CD4-positive, alpha-beta T cell (primary cell): Measurements from ENCODE around the gene CEP152. TPM values are rescaled to one million over a fixed set of nuclear protein-coding genes. Genes with fewer than 3 reads are reported as not detected.
A peak's percentile ranks its signal among the peaks of the same experiment; 100 is the strongest.

Experiments
- ATAC-seq: fragments of 200-7000 bp; cut with Tn5 transposase; one replicate; pipeline ENCODE4 v1.10.0; 2022; ENCODE audit warnings: mild to moderate bottlenecking; ENCODE audit not compliant: poor library complexity
- CTCF ChIA-PET: fragments of 350-600 bp; sonication (Branson Sonifier 250); formaldehyde crosslinking; loops from one replicate; lab custom pipeline; 2021; ENCODE audit warnings: antibody characterized with exemption, inconsistent platforms; lab: Charles Lee
- POLR2A ChIA-PET: fragments of 350-600 bp; sonication (Branson Sonifier 250); formaldehyde crosslinking; loops from one replicate; lab custom pipeline; 2021; ENCODE audit warnings: antibody characterized with exemption, inconsistent platforms; lab: Charles Lee
- DNase-seq, 14 experiments: peaks; one replicate each; pipeline ENCODE4 v3.0.0-alpha.2; 2013 to 2020; ENCODE audit warnings: mixed read lengths in 2 of 14
- H3K27ac ChIP-seq, 2 donors: one replicate each; pipeline versions ENCODE4 v1.5.1 to v1.7.0; 2013; ENCODE audit warnings: low read length in 2 of 2, low read depth in 1 of 2, mild to moderate bottlenecking in 1 of 2
- H3K27me3 ChIP-seq, 2 experiments: 1 replicate in 1 of 2; 2 replicates in 1 of 2; pipeline versions ENCODE4 v1.6.1 to v1.7.0; 2013; ENCODE audit warnings: low read length in 2 of 2, control low read depth in 1 of 2, mild to moderate bottlenecking in 1 of 2, moderate library complexity in 1 of 2; ENCODE audit not compliant: insufficient read depth in 2 of 2, control insufficient read depth in 1 of 2
- H3K36me3 ChIP-seq: one replicate; pipeline ENCODE4 v1.6.1; 2013; ENCODE audit warnings: low read length, control low read depth; ENCODE audit not compliant: insufficient read depth
- H3K4me1 ChIP-seq: one replicate; pipeline ENCODE4 v1.6.1; 2013; ENCODE audit warnings: low read length, control low read depth; ENCODE audit not compliant: insufficient read depth
- H3K4me3 ChIP-seq: one replicate; pipeline ENCODE4 v1.5.1; 2013; ENCODE audit warnings: mild to moderate bottlenecking, low read length, moderate library complexity
- H3K9me3 ChIP-seq, 2 experiments: 1 replicate in 1 of 2; 2 replicates in 1 of 2; pipeline versions ENCODE4 v1.6.1 to v1.7.0; 2013; ENCODE audit warnings: low read length in 2 of 2, mild to moderate bottlenecking in 2 of 2, control low read depth in 1 of 2, moderate library complexity in 1 of 2; ENCODE audit not compliant: control insufficient read depth in 1 of 2, insufficient read depth in 1 of 2
- H3K27ac Mint-ChIP-seq: one replicate; pipeline ENCODE4 v1.8.0; 2020; ENCODE audit warnings: mixed read lengths
- H3K27me3 Mint-ChIP-seq: one replicate; pipeline ENCODE4 v1.8.0; 2021; ENCODE audit warnings: mixed read lengths
- H3K36me3 Mint-ChIP-seq: one replicate; pipeline ENCODE4 v1.8.0; 2021; ENCODE audit warnings: low read depth, mixed read lengths
- H3K4me1 Mint-ChIP-seq: one replicate; pipeline ENCODE4 v1.8.0; 2021; ENCODE audit warnings: low read depth, mixed read lengths
- H3K4me3 Mint-ChIP-seq: one replicate; pipeline ENCODE4 v1.8.0; 2020; ENCODE audit warnings: mild to moderate bottlenecking, mixed read lengths
- H3K9me3 Mint-ChIP-seq: one replicate; pipeline ENCODE4 v1.8.0; 2020; ENCODE audit warnings: mixed read lengths
- intact Hi-C, 2 experiments: fragments of 100-400 bp; cut with DNase I in 1 of 2; cut with micrococcal nuclease in 1 of 2; formaldehyde crosslinking; loops; one replicate each; pipeline versions ENCODE4 v1.15.1 to v1.9.0; 2023 to 2025; cut with DNase I, micrococcal nuclease
- total RNA-seq, 174 experiments: library from RNA in 2 of 174; stranded (reverse) in 2 of 174; gene quantifications; one replicate each; pipeline ENCODE4 v1.2.3 and lab custom pipeline; 2021 to 2026
- TF ChIP-seq, protein P1 (sequence below): fragments of 200-600 bp; IDR thresholded peaks from one replicate; pipeline ENCODE4 v1.8.0; 2022; ENCODE audit warnings: antibody characterized with exemption, mild to moderate bottlenecking

The CEP152 gene
- total RNA-seq, 2 experiments from 2014 or later, result 5.2 to 6.3 TPM

DNA sequence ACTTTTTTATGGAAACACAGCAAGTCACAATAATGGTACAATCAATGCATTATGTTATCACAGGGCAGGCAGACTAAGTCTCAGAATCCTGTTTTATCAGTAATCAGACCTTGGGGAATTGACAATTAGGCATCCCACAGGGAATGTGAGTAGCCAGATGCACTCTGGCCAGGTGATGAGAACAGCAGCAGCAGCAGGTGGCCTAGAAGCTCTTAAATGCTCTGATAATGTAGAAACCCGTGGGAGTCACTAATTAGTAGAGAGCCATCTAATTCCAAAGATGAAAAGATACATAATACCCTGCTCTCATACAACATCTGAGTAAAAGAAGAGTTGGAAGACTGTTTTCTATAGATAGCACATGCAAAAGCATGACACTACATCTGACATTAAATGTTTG lies 12.6 kb downstream of the CEP152 start:
- no peaks in the 10 kb centered on the region for H3K9me3 ChIP-seq
- Mint-ChIP-seq H3K27me3 (no peaks in the 10 kb centered on the region), H3K36me3 (peaks cover 29% of the 10 kb centered on the region), H3K4me1 (peaks cover 13% of the 10 kb centered on the region), H3K9me3 (no peaks in the 10 kb centered on the region), H3K27ac (no peak overlapping the region), H3K4me3 (no peak overlapping the region)
- TF ChIP-seq, protein P1, sequence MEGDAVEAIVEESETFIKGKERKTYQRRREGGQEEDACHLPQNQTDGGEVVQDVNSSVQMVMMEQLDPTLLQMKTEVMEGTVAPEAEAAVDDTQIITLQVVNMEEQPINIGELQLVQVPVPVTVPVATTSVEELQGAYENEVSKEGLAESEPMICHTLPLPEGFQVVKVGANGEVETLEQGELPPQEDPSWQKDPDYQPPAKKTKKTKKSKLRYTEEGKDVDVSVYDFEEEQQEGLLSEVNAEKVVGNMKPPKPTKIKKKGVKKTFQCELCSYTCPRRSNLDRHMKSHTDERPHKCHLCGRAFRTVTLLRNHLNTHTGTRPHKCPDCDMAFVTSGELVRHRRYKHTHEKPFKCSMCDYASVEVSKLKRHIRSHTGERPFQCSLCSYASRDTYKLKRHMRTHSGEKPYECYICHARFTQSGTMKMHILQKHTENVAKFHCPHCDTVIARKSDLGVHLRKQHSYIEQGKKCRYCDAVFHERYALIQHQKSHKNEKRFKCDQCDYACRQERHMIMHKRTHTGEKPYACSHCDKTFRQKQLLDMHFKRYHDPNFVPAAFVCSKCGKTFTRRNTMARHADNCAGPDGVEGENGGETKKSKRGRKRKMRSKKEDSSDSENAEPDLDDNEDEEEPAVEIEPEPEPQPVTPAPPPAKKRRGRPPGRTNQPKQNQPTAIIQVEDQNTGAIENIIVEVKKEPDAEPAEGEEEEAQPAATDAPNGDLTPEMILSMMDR, result no peak
- H3K4me3 ChIP-seq, result no peak overlapping the region
- ChIA-PET CTCF (interaction anchor here (1.4 kb wide), 1 partner anchor 11 kb away, joined by 4 read pairs; no protein-coding TSS in a partner anchor), POLR2A (no interaction called here)
- no peaks in the 10 kb centered on the region for H3K27me3 ChIP-seq
- ATAC-seq (no peak), DNase-seq (no peak)
- no peaks in the 10 kb centered on the region for H3K36me3 ChIP-seq
- no peaks in the 10 kb centered on the region for H3K4me1 ChIP-seq
- intact Hi-C loops, result no loop called here
- no peak overlapping the region for H3K27ac ChIP-seq

DNA sequence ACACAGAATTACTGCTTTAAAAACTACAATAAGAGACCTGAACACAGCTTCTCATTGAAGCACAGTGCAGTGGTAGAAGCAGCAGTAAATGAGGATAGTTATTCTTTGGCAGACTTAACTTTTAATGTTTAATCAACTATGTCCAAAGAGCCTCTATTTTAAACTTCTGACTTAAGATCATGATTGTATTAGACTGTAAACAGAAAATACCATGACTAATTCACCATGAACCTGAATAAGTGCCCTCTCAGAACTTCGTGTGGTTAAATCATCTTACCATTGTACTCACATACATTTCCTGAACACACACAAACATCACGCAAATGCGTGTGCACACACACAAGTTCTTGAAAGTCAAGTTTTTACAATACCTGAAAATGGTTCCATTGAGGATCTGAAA lies 13.9 kb downstream of the CEP152 start:
- H3K27me3 Mint-ChIP-seq, result no peaks in the 10 kb centered on the region
- H3K9me3 ChIP-seq, result no peaks in the 10 kb centered on the region
- DNase-seq (peak in 1 of 14 experiments; percentile 31), ATAC-seq (peak; percentile 32)
- intact Hi-C loops, result no loop called here
- CTCF ChIA-PET, result interaction anchor here (1.4 kb wide), 1 partner anchor 12 kb away, joined by 4 read pairs; no protein-coding TSS in a partner anchor
- H3K4me3 ChIP-seq, result no peak overlapping the region
- H3K36me3 Mint-ChIP-seq, result peaks cover 43% of the 10 kb centered on the region
- peaks cover 13% of the 10 kb centered on the region for H3K4me1 Mint-ChIP-seq
- TF ChIP-seq, protein P1, result no peak
- no peaks in the 10 kb centered on the region for H3K36me3 ChIP-seq
- POLR2A ChIA-PET, result no interaction called here
- H3K27ac Mint-ChIP-seq, result no peak overlapping the region
- no peak overlapping the region for H3K27ac ChIP-seq
- no peak overlapping the region for H3K4me3 Mint-ChIP-seq
- H3K4me1 ChIP-seq, result no peaks in the 10 kb centered on the region
- no peaks in the 10 kb centered on the region for H3K9me3 Mint-ChIP-seq
- no peaks in the 10 kb centered on the region for H3K27me3 ChIP-seq

DNA sequence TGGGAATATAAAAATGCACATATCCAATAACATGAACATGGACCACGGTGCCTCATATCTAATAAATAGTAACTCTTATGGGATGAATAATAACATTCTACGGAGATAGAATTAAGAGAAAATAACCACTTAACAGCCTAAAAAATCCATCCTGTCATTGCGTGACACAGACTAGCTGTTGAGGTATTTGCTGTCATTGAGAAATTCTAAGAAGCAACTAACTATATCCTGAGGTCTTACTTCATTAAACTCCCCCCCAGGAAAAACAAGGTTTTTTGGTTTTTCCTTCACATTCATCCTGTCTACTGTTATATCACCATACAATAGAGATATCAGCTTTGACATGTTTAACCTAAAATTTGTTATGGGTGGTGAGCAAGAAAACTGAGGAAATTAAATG lies 14.3 kb downstream of the CEP152 start:
- DNase-seq, result no peak
- POLR2A ChIA-PET, result no interaction called here

More for the DNA sequence above, 14.3 kb downstream of the CEP152 start:
- no peaks in the 10 kb centered on the region for H3K4me1 ChIP-seq
- ATAC-seq, result no peak
- CTCF ChIA-PET, result no interaction called here
- Mint-ChIP-seq H3K4me1 (peaks cover 13% of the 10 kb centered on the region), H3K27me3 (no peaks in the 10 kb centered on the region), H3K4me3 (no peak overlapping the region), H3K27ac (no peak overlapping the region), H3K36me3 (peaks cover 44% of the 10 kb centered on the region), H3K9me3 (no peaks in the 10 kb centered on the region)
- no peak overlapping the region for H3K4me3 ChIP-seq
- TF ChIP-seq, protein P1, result no peak
- no peaks in the 10 kb centered on the region for H3K27me3 ChIP-seq
- no peaks in the 10 kb centered on the region for H3K9me3 ChIP-seq
- no peaks in the 10 kb centered on the region for H3K36me3 ChIP-seq
- intact Hi-C loops, result no loop called here
- no peak overlapping the region for H3K27ac ChIP-seq
